GM12878 (cell line): ENCODE data around the gene LDLRAD4. TPM values are rescaled to one million over a fixed set of nuclear protein-coding genes. Genes with fewer than 3 reads are reported as not detected.

Source experiments
- ATAC-seq: fragments of 200-7000 bp; cut with Tn5 transposase; 3 replicates; pipeline ENCODE4 v1.9.1; 2020; ENCODE audit warnings: mild to moderate bottlenecking, moderate library complexity
- BruUV-seq: library from RNA; stranded (reverse); fragments of 400-500 nt; replicated peaks from 2 replicates; lab custom pipeline; 2021; lab: Mats Ljungman, UMichigan
- CTCF ChIA-PET: fragments of 300-600 bp; sonication (Branson Sonifier 250); formaldehyde crosslinking; extraction: SDS; loops from one replicate; lab custom pipeline; 2021; ENCODE audit warnings: inconsistent platforms; lab: Yijun Ruan, JAX
- POLR2A ChIA-PET: fragments of 350-600 bp; formaldehyde crosslinking; extraction: SDS; loops from one replicate; lab custom pipeline; 2021; ENCODE audit warnings: inconsistent platforms; lab: Charles Lee
- RAD21 ChIA-PET: fragments of 300-600 bp; sonication (Branson Sonifier 250); formaldehyde crosslinking; loops from one replicate; lab custom pipeline; 2023; ENCODE audit warnings: antibody characterized with exemption; ENCODE audit not compliant: unreplicated experiment; lab: Charles Lee
- SMC1A ChIA-PET: fragments of 300-600 bp; sonication (Branson Sonifier 250); formaldehyde crosslinking; loops from one replicate; lab custom pipeline; 2023; ENCODE audit not compliant: unreplicated experiment, uncharacterized antibody; lab: Charles Lee
- DNase-seq: peaks from one replicate; pipeline ENCODE4 v3.0.0-alpha.2; 2011; ENCODE audit warnings: low read depth, low spot score
- FAIRE-seq: peaks from 3 replicates; lab custom pipeline; 2011; peaks lifted over from hg19 to GRCh38; lab: Jason Lieb, UNC
- H2AFZ ChIP-seq: 2 replicates; pipeline ENCODE4 v1.6.0; 2011; ENCODE audit warnings: low read depth, low read length, control low read depth; ENCODE audit not compliant: control insufficient read depth
- H3K27ac ChIP-seq: 2 replicates; pipeline ENCODE4 v1.5.1; 2011; ENCODE audit warnings: control low read depth; ENCODE audit not compliant: control insufficient read depth, insufficient read depth
- H3K27me3 ChIP-seq, 2 experiments: replicated peaks in 1 of 2; 2 replicates each; pipeline versions ENCODE4 v1.6.0 to v1.6.1; 2011; ENCODE audit warnings: low read length in 1 of 2; ENCODE audit not compliant: control insufficient read depth in 2 of 2, insufficient read depth in 2 of 2
- H3K36me3 ChIP-seq, 2 experiments: 2 replicates each; pipeline ENCODE4 v1.5.1; 2011; ENCODE audit warnings: low read length in 1 of 2; ENCODE audit not compliant: control insufficient read depth in 2 of 2, insufficient read depth in 2 of 2
- H3K4me1 ChIP-seq: 2 replicates; pipeline ENCODE4 v1.6.1; 2011; ENCODE audit warnings: mild to moderate bottlenecking, low read length, moderate library complexity, mixed read lengths; ENCODE audit not compliant: control insufficient read depth, insufficient read depth
- H3K4me2 ChIP-seq: 2 replicates; pipeline ENCODE4 v1.6.0; 2011; ENCODE audit warnings: control low read depth; ENCODE audit not compliant: control insufficient read depth, insufficient read depth
- H3K4me3 ChIP-seq: fragments of 200-600 bp; sonication (generic); 2 replicates; pipeline ENCODE4 v1.5.1; 2016
- H3K79me2 ChIP-seq: 2 replicates; pipeline ENCODE4 v1.6.0; 2011; ENCODE audit warnings: low read length; ENCODE audit not compliant: control insufficient read depth, insufficient read depth
- H3K9ac ChIP-seq: 2 replicates; pipeline ENCODE4 v1.8.0; 2011; ENCODE audit warnings: low read length, control low read depth, mixed read lengths; ENCODE audit not compliant: control insufficient read depth, insufficient read depth
- H3K9me3 ChIP-seq: replicated peaks from 3 replicates; pipeline ENCODE4 v1.5.1; 2011; ENCODE audit warnings: mild to moderate bottlenecking, low read length; ENCODE audit not compliant: control insufficient read depth, insufficient read depth
- H4K20me1 ChIP-seq: 2 replicates; pipeline ENCODE4 v1.6.0; 2011; ENCODE audit not compliant: control insufficient read depth, insufficient read depth
- CUX1 ChIP-seq: IDR thresholded peaks from 2 replicates; pipeline ENCODE4 v1.6.1; 2012; ENCODE audit warnings: improper control_type of control experiment, low read depth, low read length; ENCODE audit not compliant: insufficient replicate concordance
- IRF4 ChIP-seq: IDR thresholded peaks from 2 replicates; pipeline ENCODE4 v1.6.1; 2011; ENCODE audit warnings: low read depth, low read length
- NR2C2 ChIP-seq: IDR thresholded peaks from 2 replicates; pipeline ENCODE4 v1.6.1; 2011; ENCODE audit warnings: borderline replicate concordance, low read depth; ENCODE audit not compliant: control insufficient read depth, insufficient read length
- POLR2AphosphoS5 ChIP-seq: IDR thresholded peaks from 2 replicates; pipeline ENCODE4 v1.6.1; 2011; ENCODE audit warnings: mild to moderate bottlenecking, low read length, inconsistent platforms
- PRDM15 ChIP-seq: fragments of 450-650 bp; formaldehyde crosslinking; IDR thresholded peaks from 2 replicates; pipeline ENCODE4 v1.4.0; 2020; ENCODE audit warnings: mild to moderate bottlenecking, moderate library complexity
- STAT3 ChIP-seq: IDR thresholded peaks from 2 replicates; pipeline ENCODE4 v1.6.1; 2011; ENCODE audit warnings: low read depth, low read length, improper control_type of control experiment
- USF2 ChIP-seq: IDR thresholded peaks from 2 replicates; pipeline ENCODE4 v1.6.1; 2011; ENCODE audit warnings: low read depth, low read length, improper control_type of control experiment, borderline replicate concordance
- ZNF687 ChIP-seq: fragments of 450-650 bp; IDR thresholded peaks from 2 replicates; pipeline ENCODE4 v1.6.1; 2017; ENCODE audit warnings: mild to moderate bottlenecking, moderate library complexity
- WGBS: methylation state at CpG from one replicate; pipeline ENCODE4 v1.1.6; 2016; ENCODE audit warnings: low lambda C conversion rate; ENCODE audit not compliant: insufficient replicate concordance, insufficient coverage; ENCODE audit errors: missing lambda C conversion rate; 5-methylcytosine and 5-hydroxymethylcytosine counted together
- in situ Hi-C: fragments of 300-500 bp; cut with MboI; formaldehyde crosslinking; loops from 9 replicates; pipeline ENCODE4 v1.14.3; 2018; ENCODE audit warnings: mixed read lengths
- intact Hi-C: fragments of 100-400 bp; cut with micrococcal nuclease; formaldehyde crosslinking; loops from one replicate; pipeline ENCODE4 v1.14.2; 2022; ENCODE audit not compliant: unreplicated experiment
- polyA plus RNA-seq, 11 experiments: library from polyadenylated mRNA; depleted of rRNA in 4 of 11; unstranded in 6 of 11; stranded (reverse) in 5 of 11; fragments of >200 nt; fragmentation: Nextera tagmentation in 4 of 11; fragmentation: Illumina TruSeq in 1 of 11; extraction: Ambion mirVana in 4 of 11; extraction: Trizol in 1 of 11; gene quantifications; 1 replicate in 1 of 11; 2 replicates in 10 of 11; pipeline versions ENCODE4 v1.2.1 to v1.2.3, GENCODE V29; 2011 to 2016; ENCODE audit warnings: inconsistent platforms in 2 of 11, missing spikeins in 2 of 11, low read depth in 1 of 11
- total RNA-seq, 4 experiments: library from RNA; depleted of rRNA in 3 of 4; stranded (reverse); fragments of >200 nt in 3 of 4; fragmentation: Illumina TruSeq in 1 of 4; extraction: Trizol in 1 of 4; gene quantifications; 2 replicates each; pipeline versions ENCODE4 v1.2.1 to v1.2.3, GENCODE V29; 2013 to 2021

Gene LDLRAD4
- total and polyA plus RNA-seq, 10 of the 15 experiments (the other 5 are each of a cell fraction or from before 2014, with no cell fraction given), result 2.7 to 16.8 (median 11.2) TPM

- Histone ChIP-seq H3K36me3 (no peaks in the 10 kb centered on the region), H3K27ac (no peak overlapping the region), H4K20me1 (no peaks in the 10 kb centered on the region), H3K4me3 (no peak overlapping the region), H3K4me2 (no peak overlapping the region), H3K79me2 (no peaks in the 10 kb centered on the region), H2AFZ (no peak overlapping the region), H3K27me3 (no peaks in the 10 kb centered on the region; a peak in 2 of 4 replicates), H3K4me1 (no peaks in the 10 kb centered on the region), H3K9ac (no peak overlapping the region), H3K9me3 (no peaks in the 10 kb centered on the region)
- no peak for FAIRE-seq
- ChIA-PET CTCF (interaction anchor here (1.0 kb wide), 1 partner anchor 21 kb away, joined by 3 read pairs; no protein-coding TSS in a partner anchor), POLR2A (no interaction called here), RAD21 (no interaction called here), SMC1A (no interaction called here)
- 29% methylated on average over 3 of the region's 3 CpGs for WGBS
- BruUV-seq, result no TSS peak
- no peak for TF ChIP-seq ZNF687
- no peak for TF ChIP-seq CUX1
- TF ChIP-seq PRDM15 (CRISPR knock-in tag), result no peak
- TF ChIP-seq USF2, result no peak
- no peak for TF ChIP-seq IRF4
- no peak for TF ChIP-seq STAT3
- TF ChIP-seq POLR2AphosphoS5, result no peak
- no peak for TF ChIP-seq NR2C2
- intact Hi-C loops (no loop called here), in situ Hi-C loops (no loop called here)
- no peak for DNase-seq
- ATAC-seq, result no peak
Observed at GRCh38 chr18:13441736-13442135, 223.2 kb downstream of the LDLRAD4 start.
